Ovary (tissue), 3 donors: Measurements from ENCODE around the gene REV1.

Source experiments
- EP300 ChIP-seq: sonication (generic); formaldehyde crosslinking; IDR thresholded peaks from one replicate; pipeline ENCODE4 v1.6.1; 2017; ENCODE audit warnings: antibody characterized with exemption
- POLR2A ChIP-seq: fragments of 450-650 bp; IDR thresholded peaks from one replicate; pipeline ENCODE4 v1.6.1; 2017; ENCODE audit warnings: antibody characterized with exemption, mild to moderate bottlenecking, moderate library complexity
- TF ChIP-seq, protein P1 (sequence below), 3 donors: fragments of 450-650 bp in 2 of 3; fragments of 200-600 bp in 1 of 3; IDR thresholded peaks; one replicate each; pipeline versions ENCODE4 v1.5.1 to v1.8.0; 2016 to 2022; ENCODE audit warnings: antibody characterized with exemption in 3 of 3, mild to moderate bottlenecking in 1 of 3
- donor health status: DM: no; HTN: no; CAD: no.

DNA sequence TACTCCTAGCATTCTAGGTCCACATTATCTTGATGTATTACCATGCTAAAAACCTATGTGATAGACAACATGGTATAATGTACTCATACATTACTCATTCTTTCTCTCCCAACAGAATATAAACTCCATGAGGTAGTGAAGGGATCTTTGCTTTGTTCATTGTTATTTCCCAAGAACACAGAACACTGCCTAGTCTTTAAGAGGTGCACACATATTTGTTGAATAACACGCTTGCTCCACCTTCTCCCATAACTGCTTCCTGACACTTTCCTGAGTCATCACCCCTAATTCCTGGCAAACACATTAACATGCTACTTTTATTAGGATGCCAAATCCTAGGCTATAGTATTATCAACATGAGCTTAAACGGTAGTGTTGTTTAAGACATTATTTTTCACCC is 41.3 kb downstream of the REV1 start:
- TF ChIP-seq POLR2A: no peak
- TF ChIP-seq, protein P1, sequence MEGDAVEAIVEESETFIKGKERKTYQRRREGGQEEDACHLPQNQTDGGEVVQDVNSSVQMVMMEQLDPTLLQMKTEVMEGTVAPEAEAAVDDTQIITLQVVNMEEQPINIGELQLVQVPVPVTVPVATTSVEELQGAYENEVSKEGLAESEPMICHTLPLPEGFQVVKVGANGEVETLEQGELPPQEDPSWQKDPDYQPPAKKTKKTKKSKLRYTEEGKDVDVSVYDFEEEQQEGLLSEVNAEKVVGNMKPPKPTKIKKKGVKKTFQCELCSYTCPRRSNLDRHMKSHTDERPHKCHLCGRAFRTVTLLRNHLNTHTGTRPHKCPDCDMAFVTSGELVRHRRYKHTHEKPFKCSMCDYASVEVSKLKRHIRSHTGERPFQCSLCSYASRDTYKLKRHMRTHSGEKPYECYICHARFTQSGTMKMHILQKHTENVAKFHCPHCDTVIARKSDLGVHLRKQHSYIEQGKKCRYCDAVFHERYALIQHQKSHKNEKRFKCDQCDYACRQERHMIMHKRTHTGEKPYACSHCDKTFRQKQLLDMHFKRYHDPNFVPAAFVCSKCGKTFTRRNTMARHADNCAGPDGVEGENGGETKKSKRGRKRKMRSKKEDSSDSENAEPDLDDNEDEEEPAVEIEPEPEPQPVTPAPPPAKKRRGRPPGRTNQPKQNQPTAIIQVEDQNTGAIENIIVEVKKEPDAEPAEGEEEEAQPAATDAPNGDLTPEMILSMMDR (IDR thresholded peaks at IDR 0.05): no peak
- no peak for TF ChIP-seq EP300
